OCI-M2 (cell line): ENCODE measurements around the gene RPS19.

Experiments used
- DNase-seq: peaks from one replicate; lab custom pipeline; 2025; ENCODE audit not compliant: unreplicated experiment; lab: John Stamatoyannopoulos, UW

Gene RPS19

DNA sequence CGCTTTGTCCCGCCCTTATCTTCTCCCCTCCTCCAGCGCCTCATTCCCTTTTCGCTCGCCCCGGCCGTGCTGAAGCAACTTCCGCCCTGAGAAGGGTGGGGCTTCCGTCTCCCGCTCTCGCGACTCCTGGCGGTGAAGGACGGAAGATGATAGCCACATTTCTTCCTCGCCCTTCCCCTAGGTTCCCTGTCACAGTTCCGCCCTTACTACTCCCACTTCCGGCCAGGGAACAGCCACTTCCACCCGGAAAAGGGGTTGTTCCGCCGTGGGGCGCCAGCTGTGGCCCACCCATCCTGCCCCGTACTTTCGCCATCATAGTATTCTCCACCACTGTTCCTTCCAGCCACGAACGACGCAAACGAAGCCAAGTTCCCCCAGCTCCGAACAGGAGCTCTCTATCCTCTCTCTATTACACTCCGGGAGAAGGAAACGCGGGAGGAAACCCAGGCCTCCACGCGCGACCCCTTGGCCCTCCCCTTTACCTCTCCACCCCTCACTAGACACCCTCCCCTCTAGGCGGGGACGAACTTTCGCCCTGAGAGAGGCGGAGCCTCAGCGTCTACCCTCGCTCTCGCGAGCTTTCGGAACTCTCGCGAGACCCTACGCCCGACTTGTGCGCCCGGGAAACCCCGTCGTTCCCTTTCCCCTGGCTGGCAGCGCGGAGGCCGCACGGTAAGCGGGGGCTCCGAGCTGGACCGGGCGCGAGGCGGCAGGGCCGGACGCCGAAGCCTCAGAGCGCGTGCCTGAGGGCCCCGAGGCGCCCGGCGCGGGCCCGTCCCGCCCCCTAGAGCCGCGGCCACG is at the start of gene RPS19:
Gene RPS19, plus strand, starts transcription at position 638 of the 801 bp plus-strand sequence. CDS start 520 bp downstream, outside the sequence.
- peak; percentile 90 for DNase-seq

DNA sequence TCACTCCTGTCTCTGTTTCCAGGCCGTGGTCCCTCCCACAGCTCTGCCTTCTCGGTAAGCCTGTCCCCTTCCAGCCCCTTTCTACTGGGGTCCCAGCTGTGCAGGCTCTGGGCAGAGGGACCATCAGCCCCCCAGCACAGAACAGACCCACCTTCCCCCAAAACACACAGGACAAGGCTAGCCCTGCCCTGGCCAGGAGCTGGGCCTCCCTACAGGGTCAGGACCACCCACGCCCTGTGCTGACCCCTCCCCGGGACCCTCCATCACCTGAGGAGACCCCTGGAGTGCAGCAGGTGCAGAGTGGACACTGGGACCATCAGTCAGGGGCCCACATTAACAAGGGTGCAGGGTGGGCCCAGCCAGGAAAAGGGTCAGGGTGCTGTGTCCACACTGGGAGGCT is 49.8 kb upstream of the RPS19 start:
- no peak for DNase-seq

DNA sequence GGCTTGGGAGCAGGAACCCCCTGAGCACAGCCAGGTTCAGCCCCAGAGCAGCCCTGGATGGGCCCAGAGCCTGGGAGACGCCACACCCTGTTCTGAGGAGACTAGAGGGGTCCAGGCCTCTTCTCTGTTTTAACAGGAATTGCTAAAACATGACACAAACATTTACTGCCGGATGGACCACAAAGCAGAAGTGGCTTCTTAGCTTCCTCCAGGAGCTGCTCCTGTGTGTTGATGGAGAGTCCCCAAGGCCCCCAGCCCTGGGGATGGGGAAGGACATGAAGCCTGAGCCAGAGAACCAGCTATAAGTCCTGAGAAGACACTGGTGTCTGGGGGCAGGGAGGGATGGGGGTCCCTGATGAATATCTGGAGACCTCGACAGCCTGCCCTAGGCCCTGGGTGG is 49.0 kb upstream of the RPS19 start:
- no peak for DNase-seq

DNA sequence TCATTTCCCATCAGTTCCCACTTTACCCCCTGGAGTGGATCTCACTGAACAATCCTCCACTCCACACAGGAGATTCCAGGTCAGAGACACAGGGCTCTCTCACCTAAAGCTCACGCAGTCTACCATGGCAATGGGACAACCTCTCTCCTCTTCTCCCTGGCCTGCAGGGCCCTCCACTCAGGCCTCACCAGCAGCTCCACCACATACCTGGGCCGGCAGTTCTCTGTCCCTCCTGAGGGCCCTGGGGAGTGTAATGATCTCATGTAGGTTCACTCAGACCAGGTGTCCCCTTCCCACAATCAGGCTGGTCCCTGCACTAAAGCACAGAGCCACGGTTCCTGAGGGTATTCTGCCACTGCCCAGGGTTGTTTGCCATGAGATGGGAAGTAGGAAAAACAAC is 48.1 kb upstream of the RPS19 start:
- DNase-seq, result no peak

DNA sequence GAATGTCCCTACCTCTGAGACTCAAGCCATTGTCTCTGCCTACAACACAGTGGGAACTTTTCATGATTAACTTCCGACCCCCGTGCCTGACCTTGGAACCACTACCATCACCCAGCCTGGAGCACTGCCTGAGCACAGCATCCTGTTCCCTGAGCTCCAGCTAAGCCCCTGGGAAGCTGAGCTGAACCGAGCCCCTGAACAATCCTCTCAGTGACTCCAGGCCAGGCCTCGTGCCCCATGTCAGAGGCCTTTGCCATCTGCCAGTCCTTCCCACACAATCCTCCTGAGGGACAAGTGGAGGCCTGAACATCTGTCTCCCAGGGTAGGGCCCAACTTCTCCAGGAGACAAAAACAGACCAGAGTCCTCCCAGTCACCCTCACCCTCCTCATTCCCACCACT is 46.1 kb upstream of the RPS19 start:
- no peak for DNase-seq

DNA sequence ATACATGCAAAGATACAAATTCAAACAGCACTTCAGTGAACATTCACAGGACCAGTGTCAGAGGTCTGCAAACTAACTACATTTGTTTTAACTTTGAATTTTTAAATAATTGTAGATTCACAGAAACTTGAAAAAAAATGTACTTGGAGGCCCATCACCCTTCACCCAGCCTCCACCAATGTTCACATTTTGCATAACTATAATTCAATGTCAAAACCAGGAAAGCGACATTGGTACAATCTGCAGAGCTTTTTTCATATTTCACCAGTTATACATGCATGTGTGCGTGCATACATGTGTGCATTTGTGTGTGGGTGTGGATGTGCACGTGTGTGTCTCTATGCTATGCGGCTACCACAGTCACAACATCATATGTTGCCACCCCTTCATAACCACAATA is 44.8 kb upstream of the RPS19 start:
- DNase-seq, result no peak

DNA sequence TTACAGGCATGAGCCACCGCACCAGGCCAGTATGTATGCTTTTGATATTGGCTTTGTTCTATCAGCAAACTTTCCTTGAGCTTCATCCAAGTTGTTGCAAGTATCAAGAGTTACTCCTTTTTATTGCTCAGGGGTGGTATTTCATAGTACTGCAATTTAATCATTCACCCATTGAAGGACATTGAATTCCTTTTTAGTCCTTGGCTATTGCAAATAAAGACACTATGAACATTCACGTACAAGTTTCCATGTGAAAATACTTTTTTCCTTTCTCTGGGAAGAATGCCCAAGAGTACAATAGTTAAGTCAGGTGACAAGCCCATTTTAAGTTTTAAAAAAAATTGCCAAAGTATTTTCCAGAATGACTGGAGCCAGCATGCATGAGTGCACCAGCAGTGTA is 43.3 kb upstream of the RPS19 start:
- DNase-seq, result no peak

DNA sequence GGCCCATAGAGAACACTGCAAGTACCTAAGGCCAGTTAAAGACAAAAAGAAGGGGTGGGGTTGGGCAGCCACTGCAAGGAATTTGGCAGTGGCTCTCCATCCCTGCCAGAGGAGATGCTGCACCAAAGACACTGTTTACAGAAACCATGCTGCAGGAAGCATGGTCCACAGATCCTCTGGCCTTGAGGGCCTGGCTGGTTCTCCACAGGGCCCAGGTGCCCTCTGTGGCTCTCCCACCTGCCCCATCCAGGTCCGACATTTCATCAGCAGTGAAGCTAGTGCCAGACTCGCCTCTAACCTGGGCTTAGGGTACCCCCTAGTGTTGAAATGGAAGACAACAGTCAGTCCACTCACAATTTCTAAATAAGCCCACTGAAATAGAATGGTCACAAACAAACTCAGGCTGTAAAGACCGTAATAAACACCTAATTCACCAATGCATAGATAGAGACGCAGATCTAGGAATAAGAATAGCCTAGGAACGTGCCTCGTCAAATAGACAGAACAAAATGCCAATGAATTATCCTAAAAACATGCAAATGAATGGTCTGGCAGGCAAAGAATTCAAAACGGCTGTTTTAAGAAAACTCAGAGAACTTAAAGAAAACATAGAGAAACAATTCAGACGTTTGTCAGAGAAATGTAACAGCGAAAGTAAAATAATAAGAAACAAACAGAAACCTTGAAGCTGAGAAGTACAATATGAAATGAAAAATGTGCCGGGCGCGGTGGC is 38.9 kb upstream of the RPS19 start:
- no peak for DNase-seq

DNA sequence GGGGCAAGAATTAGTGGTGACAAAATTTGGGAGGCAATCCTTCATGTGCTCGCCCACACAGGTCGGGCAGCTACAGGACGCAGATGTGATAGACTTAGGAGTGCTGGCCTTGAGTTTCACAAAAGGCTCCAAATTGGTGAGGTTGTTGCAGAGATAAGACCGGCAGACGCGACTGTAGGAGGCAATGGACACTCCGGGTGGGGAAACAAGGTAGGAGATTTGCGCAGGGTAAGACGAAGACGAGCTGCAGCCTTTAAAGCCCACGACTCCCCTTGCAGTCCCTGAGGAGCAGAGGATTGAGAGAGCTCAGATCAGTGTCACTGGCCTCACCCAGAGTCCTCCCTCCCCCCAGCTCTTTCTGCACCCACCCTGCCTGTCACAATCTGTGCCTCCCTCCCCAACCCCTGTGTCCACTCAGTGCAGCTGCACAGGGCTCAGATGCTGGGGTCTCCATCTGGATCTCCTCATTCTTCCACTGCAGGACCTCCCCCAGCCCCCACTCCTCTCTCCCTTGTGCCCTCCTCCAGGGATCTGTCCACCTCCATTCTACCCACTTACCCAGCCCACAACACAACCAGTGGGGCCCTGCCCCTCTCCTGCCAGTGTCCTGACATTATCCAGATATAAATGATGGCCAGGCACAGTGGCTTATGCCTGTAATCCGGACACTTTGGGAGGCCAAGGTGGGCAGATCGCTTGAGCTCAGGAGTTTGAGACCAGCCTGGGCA is 21.9 kb upstream of the RPS19 start:
- no peak for DNase-seq

DNA sequence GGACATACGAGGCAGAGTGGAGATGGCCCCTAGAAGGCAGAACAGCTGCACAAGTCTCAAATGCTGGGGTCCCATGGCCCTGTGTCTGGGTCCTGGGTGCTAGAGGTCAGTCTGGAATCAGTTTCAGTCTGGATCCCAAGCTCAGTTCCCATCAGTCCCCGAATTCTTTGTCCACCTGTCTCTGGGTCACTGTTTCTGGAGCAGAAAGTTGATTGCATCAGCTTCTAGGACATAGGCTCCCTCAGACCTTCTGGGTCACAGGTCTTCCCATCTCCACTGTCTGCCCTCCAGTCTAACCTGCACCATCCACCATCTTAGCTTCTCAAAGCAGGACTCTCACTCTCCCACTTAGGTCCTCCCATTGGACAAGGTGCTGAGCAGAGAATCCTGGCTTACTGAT is 20.8 kb upstream of the RPS19 start:
- DNase-seq, result no peak

DNA sequence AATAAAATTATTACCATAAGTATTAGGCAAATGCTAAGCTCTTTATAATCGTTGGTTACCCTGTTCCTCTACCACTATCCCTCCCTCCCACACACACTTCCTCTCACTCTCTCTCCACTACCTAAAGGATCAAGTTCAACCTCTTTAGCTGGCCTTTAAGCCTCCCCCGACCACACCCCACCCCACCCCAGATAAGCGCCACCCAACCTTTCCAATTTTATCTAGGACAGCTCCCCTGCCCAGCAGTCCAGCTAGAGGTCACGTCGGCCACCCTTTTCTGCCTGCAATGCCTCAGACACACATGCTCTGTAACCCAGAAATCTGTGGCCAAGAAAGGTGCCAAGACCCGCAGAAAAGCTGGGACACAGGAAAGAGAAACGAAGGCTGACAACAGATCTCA is 16.7 kb upstream of the RPS19 start:
- no peak for DNase-seq

DNA sequence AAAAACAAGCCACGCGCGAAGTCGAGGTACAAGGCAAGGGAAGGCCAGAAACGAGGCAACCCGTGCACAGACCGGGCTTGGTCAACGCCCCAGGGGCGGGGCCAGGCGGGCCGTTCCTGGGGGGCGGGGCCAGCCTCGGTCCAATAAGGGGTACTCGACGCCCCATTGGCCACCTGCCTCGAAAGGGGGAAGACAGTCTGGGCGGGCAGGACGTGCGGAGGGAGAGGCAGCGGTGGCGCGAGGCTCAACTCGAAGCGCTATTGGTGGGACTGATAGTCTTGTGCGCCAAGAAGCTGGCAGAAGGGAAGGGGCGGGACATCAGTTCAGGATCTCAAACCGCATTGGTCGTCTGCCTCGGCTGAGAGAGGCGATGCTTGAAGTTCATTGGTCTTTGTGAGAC is 15.5 kb upstream of the RPS19 start, which contains the start of gene LYPD4:
Gene LYPD4, minus strand, starts transcription at position 83 of the 400 bp plus-strand sequence. CDS start 5,398 bp downstream, outside the sequence.
- no peak for DNase-seq

DNA sequence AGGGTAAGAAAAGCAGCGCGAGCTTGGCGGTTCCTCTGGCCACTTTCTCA is 15.2 kb upstream of the RPS19 start, which contains the start of gene DMRTC2:
Gene DMRTC2, plus strand, starts transcription at position 42 of the 50 bp plus-strand sequence. CDS start 2,387 bp downstream, outside the sequence.
- no peak for DNase-seq

DNA sequence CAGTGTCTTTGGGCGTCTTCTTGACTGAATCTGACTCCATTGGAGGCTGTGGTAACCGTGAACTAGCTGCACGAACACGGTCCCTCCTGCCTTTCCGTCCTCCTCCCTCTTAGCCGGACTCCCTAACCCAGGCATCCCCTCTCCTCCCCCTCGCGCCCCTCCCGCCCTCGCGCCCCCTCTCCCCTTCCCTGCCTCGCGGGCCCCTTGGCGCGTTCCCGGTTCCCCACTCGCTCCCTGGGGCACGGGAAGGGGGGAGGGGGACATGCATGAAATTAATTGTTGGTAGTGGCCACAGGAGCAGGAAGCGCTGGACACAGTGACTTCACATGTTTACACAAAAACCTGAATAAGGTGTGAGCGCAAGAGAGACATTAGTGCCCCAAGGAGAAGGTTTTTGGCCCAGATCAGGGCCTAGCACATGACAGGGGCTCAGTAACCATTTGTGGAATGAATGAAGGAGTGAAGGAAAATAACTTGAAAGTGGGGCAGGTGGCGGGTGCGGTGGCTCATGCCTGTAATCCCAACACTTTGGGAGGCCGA is 14.9 kb upstream of the RPS19 start:
- no peak for DNase-seq

DNA sequence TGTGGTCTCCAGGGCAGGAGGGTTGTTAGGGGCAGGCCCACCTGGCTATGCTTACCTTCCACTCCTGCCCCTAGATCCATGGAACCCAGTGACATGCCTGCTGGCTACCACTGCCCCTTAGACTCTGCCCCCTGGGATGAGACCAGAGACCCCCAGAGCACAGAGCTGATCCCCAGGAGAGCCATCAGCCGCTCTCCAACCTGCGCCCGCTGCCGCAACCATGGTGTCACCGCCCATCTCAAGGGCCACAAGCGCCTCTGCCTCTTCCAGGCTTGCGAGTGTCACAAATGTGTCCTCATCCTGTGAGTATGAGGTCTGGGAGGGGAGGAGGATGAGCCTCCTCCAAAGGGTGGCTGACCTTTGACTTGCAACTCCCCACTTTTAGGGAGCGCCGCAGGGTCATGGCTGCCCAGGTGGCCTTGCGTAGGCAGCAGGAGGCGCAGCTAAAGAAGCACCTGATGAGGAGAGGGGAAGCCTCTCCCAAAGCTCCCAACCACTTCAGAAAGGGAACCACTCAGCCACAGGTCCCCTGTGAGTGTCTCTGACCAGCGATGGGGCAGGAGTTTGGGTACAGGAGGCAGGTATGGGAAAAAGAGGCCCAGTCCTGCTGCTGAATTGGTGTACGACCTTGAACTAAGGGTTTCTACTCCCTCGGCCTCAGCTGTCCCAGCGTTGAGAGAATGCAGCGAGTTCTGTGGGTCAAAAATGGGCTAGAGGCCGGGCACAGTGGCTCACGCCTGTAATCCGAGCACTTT is 12.5 kb upstream of the RPS19 start:
- DNase-seq, result no peak

DNA sequence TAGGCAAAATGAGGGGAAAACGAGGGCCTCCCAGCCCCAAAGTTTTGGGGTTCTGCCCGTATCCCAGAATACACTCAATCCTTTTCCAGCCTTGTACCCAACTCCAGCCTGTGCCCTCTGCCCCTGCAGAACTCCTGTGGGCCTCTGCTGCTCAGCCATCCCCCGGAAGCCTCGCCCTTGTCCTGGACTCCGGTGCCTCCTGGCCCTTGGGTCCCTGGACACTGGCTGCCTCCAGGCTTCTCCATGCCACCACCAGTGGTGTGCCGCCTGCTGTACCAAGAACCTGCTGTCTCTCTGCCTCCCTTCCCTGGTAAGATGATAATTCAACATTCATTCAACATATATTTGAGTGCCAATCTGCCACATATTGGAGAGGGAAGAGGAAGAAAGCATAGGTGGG is 11.4 kb upstream of the RPS19 start:
- no peak for DNase-seq

DNA sequence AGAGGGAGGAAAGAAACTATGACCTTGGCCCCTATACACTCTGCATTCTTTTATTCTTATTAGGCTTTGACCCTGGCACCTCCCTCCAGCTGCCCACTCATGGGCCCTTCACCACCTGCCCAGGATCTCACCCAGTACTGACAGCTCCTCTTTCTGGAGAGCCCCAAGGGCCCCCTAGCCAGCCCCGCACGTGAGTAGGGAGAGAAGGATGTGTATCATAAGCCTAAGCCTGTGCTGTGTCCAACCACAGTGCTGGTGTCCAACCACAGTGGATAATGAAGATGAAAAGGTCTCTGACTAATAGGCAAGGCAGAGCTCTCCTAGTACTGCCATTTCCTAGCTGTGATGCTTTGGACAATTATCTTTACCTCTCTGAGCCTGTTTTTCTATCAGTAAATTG is 11.0 kb upstream of the RPS19 start:
- no peak for DNase-seq

DNA sequence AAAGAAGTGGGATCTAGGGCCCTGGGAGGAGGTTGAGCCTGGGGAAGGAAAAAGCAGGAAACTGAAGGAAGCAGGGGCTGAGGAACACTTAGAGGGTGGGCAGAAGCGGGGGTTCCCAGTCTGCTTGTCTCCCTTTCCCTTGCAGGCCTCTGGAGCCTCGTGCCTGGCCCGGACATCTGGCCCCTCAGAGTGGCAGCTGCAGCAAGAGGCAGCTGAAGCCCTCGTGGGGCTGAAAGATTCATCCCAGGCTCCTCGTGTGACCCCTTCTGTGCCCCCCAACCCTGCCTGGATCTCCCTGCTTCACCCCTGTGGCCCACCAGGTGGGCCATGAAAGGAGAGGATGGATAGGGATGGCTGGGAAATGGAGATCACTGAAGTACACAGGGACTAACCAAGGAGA is 9.7 kb upstream of the RPS19 start:
- DNase-seq, result no peak

DNA sequence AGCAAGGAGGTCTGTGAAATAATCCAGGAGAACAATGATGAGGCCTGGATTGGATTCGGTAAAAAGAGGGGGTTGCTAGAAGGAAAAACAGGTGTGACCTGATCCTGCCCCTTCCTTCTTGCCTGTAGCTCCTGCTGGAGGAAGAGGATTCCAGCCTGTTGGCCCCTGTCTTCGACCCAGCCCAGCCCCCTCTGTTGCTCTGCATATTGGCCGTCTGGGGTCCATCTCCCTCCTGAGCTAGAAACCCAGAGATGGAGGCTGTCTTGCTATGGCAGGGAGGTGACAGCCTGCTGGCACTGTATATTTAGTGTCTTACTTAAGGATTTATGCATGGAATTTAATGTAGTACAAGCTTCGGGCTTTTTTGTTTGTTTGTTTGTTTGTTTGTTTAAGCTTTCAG is 8.6 kb upstream of the RPS19 start:
- no peak for DNase-seq

DNA sequence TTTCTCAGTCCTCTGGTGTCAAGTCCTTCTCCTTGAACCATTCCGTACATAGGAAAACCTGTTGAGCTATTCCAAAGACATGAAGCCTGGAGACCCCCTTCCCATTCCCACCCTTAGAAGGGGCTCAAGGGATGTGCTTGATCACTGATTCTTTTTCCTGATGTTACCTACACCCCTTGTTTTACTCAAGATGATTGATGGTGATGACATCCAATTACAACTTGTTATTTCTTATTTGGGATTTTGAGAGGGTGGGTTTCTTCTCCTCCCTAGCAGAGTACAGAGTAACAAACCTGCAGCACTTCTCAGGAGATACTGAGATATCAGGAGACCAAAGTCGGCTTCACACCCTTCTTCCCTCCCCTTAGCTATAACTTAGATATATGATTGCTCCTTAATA is 6.7 kb upstream of the RPS19 start:
- no peak for DNase-seq

DNA sequence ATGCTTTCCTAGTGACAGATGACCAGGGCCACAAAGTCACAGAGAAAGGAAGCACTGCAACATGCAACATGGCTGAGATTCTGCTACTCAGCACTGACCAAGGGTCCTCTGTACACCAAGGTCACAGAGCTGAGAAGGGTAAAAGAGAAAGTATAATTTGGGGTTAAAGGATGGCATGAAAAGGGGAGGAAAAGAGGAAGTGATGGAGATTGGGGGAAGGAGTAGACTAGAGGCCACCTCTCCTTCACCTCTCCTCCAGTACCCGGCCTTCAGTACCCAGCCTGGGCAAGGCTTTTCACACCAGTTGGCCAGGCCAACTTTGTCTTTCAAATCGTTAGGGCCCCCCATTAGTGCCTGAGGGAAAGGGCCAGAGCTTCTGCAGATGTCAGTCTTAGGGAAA is 6.3 kb upstream of the RPS19 start:
- DNase-seq, result no peak
